CD1c-positive myeloid dendritic cell (primary cell): ENCODE results near the gene CFAP210.

Experiments used
- DNase-seq: peaks from one replicate; pipeline ENCODE4 v3.0.0-alpha.2; 2016; ENCODE audit errors: extremely low spot score

The CFAP210 gene

GRCh38 chr2:169673921-169674320 lies 20.3 kb downstream of the CFAP210 start:
- DNase-seq: no peak

GRCh38 chr2:169673106-169673505 lies 21.1 kb downstream of the CFAP210 start:
- no peak for DNase-seq

GRCh38 chr2:169672406-169672805 lies 21.8 kb downstream of the CFAP210 start:
- DNase-seq: no peak

GRCh38 chr2:169670937-169671336 lies 23.3 kb downstream of the CFAP210 start:
- DNase-seq: no peak

GRCh38 chr2:169670215-169670651 lies 24.0 kb downstream of the CFAP210 start:
- no peak for DNase-seq

- DNase-seq: no peak
These were observed 26.6 kb downstream of the CFAP210 start for GRCh38 chr2:169667583-169667982.

- DNase-seq: no peak
These were observed 29.0 kb downstream of the CFAP210 start for GRCh38 chr2:169664978-169665930.

GRCh38 chr2:169664600-169664977 lies 29.6 kb downstream of the CFAP210 start:
- no peak for DNase-seq

GRCh38 chr2:169663247-169663646 lies 31.0 kb downstream of the CFAP210 start:
- DNase-seq: no peak

- DNase-seq: no peak
These were observed 31.5 kb downstream of the CFAP210 start for GRCh38 chr2:169662744-169663143.

GRCh38 chr2:169661265-169661664 lies 32.9 kb downstream of the CFAP210 start:
- no peak for DNase-seq

- no peak for DNase-seq
These were observed 34.9 kb downstream of the CFAP210 start for GRCh38 chr2:169659320-169659719.

GRCh38 chr2:169658877-169659276 lies 35.3 kb downstream of the CFAP210 start:
- DNase-seq: no peak

GRCh38 chr2:169656164-169656563 lies 38.0 kb downstream of the CFAP210 start:
- no peak for DNase-seq

- DNase-seq: no peak
These were observed 40.6 kb downstream of the CFAP210 start for GRCh38 chr2:169653636-169654035.

- DNase-seq: no peak
These were observed 44.9 kb downstream of the CFAP210 start for GRCh38 chr2:169649278-169649677.

GRCh38 chr2:169647496-169647895 lies 46.7 kb downstream of the CFAP210 start:
- no peak for DNase-seq

- no peak for DNase-seq
These were observed 50.0 kb downstream of the CFAP210 start for GRCh38 chr2:169644173-169644572.

- DNase-seq: no peak
These were observed 52.7 kb downstream of the CFAP210 start for GRCh38 chr2:169641464-169641863.

GRCh38 chr2:169640104-169640503 lies 54.1 kb downstream of the CFAP210 start:
- DNase-seq: no peak

- no peak for DNase-seq
These were observed 56.6 kb downstream of the CFAP210 start for GRCh38 chr2:169637620-169638019.

GRCh38 chr2:169636440-169637097 lies 57.6 kb downstream of the CFAP210 start:
- DNase-seq: no peak

GRCh38 chr2:169625781-169626180 lies 68.4 kb downstream of the CFAP210 start:
- DNase-seq: no peak
